ENCODE data around the gene BRD1.
A peak's percentile ranks its signal among the peaks of the same experiment; 100 is the strongest.

The BRD1 gene

DNA sequence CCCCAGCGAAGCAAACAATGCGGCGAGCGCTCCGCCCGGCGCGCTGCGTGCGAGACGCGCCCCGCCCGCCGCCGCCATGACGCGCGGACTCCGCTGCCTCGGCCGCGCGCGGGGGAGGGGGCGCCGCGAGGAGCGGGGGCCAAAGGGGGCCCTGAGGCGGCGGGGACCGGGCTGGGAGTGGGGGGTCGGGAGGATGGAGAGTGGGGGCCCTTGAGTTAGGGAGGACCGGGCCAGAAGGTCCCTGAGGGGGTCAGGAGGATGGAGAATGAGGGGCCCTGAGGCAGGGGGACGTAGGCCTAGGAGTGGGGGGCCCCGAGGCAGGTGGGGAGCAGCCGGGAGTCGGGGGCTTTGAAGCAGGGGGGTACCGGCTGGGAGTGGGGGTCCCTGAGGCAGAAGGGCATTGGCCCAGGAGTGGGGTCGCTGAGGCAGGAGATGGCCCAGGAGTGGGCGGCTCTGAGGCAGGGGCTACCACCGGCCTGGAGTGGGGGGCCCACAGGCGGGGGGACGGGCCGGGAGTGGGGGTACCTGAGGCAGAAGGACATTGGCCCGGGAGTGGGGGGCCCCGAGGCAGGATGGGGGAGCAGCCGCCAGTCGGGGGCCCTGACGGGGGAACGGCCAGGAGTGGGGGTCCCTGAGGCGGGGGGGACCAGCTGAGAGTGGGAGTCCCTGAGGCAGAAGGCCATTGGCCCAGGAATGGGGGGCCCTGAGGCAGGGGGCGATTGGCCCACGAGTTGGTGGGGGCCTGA is at the start of gene BRD1:
BRD1 (minus strand) TSS at position 21 of the 746 bp plus-strand sequence. CDS start 3,556 bp downstream, outside the sequence.
- DNase-seq (ENCODE audit: insufficient read length, low spot score) (peak; percentile 46), FAIRE-seq (no peak)

DNA sequence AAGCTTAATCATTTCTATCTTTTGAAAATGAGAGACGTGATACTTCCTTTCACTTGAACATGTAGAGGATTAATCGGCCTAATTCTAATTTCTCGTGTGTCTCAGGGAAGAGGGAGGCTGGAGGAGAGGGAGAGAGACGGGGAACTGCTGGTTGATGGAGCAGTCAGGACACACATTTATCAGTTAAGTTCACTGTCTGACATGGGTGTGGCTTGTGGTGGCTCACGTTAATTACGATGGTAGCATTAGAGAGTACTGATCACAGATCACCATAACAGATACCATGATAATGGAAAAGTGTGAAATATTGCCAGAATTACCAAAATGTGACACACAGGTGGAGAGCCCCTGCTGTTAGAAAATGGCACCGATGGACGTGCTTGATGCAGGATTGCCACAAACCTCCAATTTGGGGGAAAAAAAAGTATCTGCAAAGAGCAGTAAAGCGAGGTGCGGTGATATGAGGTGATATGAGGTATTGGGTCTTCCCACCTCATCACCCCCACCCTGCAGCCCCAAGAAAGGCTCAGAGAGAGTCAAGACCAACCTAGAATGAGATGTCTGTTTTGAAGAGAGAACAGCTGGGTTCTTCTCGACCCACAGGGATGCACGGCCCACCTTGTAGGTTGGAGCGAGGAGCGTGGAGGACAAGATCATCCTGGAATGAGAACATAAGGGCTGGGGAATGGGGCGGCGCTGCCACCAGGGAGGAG is 45.7 kb upstream of the BRD1 start:
- FAIRE-seq (no peak), DNase-seq (ENCODE audit: insufficient read length, low spot score) (no peak)

DNA sequence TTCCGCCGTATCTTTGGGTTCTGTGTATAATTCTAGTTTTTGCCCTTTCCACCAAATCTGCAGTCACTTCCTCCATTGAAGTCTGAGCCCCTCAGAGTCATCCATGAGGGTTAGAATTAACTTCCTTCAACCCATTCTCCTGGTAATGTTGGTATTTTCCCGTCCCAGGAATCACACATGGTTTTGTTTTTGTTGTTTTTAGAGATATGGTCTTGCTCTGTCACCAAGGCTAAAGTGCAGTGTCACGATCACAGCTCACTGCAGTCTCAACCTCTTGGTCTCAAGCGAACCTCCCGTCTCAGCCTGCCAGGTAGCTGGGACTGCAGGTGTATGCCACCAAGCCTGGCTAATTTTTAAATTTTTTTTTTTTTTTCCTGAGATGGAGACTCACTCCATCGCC is 44.7 kb upstream of the BRD1 start:
- DNase-seq (ENCODE audit: insufficient read length, low spot score) (no peak), FAIRE-seq (no peak)

DNA sequence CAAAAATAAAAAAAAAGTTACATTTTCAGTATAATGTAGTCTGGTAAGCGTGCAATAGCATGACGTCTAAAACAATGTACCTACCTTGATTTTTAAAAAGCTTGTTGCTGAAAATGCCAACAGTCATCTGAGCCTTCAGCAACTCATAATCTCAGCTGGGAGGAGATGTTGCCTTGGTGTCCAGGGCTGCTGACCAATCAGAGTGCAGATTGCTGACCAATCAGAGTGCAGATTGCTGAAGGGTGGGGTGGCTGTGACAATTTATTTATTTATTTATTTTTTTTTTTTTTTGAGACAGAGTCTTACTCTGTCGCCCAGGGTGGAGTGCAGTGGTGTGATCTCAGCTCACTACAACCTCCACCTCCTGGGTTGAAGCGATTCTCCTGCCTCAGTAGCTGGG is 43.8 kb upstream of the BRD1 start:
- FAIRE-seq: no peak
- DNase-seq (ENCODE audit: insufficient read length, low spot score): no peak

DNA sequence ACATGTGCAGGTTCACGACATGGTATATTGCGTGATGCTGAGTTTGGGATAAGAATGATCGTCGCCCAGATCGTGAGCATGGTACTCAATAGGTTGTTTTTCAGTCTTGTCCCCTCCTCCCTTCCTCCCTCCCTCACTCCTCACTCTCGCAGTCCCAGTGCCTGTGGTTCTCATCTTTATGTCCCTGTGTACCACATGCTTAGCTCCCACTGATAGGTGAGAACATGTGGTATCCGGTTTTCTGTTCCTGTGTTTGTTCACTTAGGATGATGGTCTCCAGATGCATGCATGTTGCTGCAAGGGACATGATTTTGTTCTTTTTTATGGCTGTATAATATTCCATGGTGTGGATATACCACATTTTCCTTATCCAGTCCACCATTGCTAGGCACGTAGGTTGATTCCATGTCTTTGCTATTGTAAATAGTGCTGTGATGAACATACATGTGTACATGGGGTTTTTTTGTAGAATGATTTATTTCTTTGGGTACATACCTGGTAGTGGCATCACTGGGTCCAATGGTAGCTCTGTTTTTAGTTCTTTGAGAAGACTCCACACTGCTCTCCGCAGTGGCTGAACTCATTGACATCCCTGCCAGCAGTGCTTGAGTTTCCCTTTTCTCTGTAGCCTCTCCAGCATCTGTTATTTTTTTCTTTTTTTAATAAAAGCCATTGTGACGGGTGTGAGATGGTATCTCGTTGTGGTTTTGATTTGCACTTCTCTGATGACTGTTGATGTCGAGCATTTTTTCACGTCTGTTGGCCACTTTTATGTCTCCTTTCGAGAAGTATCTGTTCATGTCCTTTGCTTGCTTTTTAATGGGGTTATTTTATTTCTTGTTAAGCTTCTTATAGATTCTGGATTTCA is 42.4 kb upstream of the BRD1 start:
- DNase-seq (ENCODE audit: insufficient read length, low spot score) (no peak), FAIRE-seq (no peak)

DNA sequence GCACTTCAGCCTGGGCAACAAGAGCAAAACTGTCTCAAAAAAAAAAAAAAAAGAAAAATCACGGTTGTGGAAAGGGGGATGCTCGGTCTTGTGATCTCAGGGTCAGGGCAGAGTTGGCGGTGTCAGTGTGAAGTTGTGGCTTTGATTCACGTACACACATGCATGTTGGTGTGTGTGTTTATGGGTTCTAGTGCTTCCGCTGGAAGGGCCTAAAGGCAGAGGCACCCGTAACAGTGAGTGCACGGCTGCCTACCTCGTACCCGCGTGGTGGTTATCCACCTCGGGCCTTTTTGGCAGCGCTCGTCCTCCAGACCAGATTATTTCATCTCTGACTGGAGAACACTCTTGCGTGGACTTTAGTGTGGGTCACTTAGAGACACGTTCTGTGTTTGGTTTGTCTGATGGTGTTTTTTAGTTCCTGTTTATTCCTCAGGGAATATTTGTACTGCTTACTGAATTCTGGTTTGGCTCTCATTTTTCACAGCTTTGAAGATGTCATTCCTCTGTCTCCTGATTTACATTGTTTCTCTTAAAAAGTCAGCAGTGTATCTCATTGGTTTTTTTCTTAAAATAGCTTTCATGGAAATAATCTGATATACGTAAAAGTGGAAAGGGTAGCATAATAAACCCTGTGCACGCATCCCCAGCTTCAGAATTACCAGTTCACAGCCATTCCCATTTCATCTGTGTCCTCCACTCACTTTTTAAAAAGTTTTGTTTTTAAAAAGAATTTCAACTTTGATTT is 41.6 kb upstream of the BRD1 start:
- FAIRE-seq: no peak
- DNase-seq (ENCODE audit: insufficient read length, low spot score): no peak

DNA sequence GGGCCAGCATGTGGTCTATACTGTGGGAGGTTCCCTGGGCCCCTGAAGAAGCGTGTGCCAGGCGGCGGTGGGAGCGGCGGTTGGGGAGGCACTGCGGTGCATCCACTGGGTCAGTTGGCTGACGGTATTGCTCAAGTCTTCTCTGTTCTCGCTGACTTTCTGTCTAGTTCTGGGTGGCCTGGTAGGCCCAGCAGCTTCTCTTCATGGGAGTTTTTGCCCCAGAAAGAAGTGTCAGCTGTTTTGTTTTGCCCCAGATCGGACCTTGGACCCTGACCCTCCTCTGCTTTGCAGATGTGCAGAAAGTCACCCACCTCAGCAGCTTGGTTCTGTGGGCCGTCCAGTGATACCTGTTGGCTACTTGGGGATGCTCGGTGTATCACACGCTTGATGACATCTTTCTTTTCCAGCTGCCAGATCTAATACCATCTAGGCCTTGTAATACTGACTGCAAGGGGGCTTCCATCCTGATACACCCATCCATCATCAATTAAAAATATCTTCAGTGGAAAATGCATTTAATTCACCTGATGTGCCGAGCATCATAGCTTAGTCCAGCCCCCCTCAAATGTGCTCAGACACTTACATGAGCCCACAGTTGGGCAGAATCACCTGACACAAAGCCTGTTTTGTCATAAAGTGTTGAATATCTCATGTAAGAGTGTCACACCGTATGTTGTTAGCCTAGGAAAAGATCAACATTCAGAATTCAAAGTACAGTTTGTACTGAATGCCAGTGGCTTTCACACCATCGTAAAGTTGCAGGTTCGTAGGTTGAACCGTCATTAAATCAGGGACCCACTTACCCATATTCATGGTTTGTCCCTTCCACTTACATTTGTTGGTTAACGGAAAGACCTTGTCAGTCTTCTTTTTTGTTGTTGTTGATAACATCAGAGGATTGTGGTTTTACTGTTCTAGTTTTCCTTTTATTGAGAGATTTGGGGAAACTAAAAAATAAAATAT is 39.9 kb upstream of the BRD1 start:
- DNase-seq (ENCODE audit: insufficient read length, low spot score): no peak
- FAIRE-seq: no peak

DNA sequence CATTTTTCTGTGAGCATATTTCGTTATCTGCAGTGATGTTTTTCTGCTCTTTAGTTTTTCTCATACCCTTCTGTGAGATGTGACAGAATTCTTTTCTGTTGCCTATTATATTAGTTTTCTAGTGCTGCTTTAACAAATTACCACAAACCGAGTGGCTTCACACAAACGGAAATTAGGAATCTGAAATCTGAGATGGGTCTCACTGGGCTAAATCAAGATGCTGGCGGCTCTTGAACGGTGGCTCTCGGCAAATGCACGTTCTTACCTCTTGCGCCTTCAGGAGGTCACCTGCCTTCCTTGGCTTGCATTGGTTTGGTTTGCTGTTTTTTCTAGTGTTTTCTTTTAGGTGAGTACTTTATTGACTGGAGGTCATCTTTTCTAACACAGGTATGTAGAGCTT is 39.0 kb upstream of the BRD1 start:
- DNase-seq (ENCODE audit: insufficient read length, low spot score): no peak
- FAIRE-seq: no peak

DNA sequence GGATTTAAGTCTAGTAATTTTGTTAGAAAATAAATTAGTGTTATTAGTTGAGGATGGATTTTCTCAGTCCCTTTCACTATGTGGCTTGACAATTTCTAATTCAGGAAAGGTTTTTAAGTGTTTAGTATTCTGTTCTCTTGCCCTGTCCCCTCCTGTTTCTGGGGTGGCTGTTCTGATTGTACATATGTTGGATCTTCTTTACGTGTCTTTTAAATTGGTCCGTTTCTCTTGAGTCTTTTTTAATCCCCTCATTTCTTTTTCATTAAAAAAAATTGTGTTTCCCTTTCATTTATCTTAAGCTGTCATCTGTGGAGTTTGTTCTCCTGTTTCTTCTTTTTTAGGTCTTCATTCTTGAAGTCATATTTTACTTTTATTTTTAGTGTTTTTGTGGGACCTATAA is 38.5 kb upstream of the BRD1 start:
- no peak for FAIRE-seq
- DNase-seq (ENCODE audit: insufficient read length, low spot score): no peak

DNA sequence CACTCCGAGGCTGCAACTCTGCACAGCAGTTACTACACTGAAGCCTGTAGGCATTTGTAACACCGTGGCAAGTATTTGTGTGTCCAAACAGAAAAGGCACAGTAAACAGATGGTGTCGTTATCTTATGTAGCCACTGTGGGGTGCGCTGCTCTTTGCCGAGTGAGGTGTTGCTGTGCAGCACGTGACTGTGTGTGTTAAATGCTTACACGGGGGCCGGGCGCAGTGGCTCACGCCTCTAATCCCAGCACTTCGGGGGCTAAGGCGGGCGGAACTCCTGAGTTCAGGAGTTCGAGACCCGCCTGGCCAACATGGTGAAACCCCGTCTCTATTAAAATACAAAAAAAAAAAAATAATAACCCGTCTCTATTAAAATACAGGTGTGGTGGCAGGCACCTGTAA is 37.5 kb upstream of the BRD1 start:
- FAIRE-seq (no peak), DNase-seq (ENCODE audit: insufficient read length, low spot score) (no peak)

DNA sequence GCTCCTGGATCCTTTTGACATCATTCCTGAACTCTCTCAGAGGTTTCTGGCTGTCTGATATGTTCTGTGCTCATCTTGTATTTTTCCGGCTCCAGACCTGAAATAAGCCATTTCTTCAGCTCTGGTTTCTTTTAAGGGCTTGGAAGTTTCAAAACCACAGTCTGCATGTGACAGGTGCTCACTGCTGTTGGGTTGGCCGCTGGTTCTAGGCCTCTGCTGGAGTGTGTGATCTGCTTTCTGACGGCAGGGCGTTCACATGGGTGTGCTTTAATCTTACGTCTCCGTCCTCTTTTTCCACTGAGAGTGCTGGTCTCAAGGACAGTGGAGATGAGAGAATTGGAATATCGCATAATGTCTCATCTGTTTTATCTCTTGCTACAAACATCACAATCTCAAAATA is 36.3 kb upstream of the BRD1 start:
- DNase-seq (ENCODE audit: insufficient read length, low spot score): no peak
- no peak for FAIRE-seq

DNA sequence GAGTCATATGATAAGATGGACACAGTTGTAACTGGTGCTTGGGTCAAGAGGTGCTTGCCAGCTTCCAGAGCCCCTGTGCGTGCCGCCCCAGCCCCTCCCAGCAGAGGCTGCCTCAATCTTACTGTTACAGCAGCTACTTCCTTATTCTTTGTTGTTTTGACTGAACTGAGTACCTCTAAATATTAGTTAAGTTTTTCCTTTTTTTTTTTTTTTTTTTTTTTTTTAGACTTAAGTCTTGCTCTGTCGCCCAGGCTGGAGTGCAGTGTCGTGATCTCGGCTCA is 34.8 kb upstream of the BRD1 start:
- FAIRE-seq: no peak
- DNase-seq (ENCODE audit: insufficient read length, low spot score): no peak

DNA sequence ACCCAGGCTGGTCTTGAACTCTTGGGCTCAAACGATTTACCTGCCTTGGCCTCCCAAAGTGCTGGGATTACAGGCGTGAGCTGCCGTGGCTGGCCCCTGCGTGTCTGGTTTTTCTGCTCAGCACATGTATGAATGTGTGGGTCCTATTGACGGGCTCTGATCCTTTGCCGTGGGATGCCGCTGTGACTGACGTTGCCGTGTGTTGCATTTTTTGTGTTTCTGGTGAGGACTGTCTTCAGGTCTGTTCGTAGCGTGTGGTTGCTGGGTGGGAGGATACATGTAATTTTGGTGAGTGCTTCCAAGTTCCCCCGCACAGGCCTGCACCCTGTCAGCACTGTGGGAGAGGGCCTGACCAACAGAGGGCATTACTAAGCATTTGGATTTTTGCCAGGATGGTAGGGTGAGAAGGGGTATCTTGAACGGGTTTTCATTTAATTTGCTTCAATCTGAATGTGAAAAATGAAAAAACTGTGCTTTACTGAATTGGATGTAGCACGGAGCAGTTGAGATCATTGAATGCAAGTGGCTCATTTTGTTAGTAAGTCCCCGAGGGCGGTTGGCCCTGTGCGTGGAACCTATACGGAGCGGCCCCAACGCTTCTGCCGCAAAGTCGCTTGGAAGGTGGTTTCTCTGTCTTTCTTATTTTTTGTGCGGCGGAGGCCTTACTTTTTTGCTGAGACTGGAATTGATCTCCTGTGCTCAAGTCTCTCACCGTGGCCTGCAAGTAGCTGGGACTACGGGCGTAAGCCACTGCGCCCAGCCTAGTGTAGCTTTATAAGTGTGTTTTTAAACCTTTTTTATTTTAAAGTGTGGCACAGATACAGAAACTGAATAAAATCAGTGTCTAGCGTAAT is 34.2 kb upstream of the BRD1 start:
- no peak for DNase-seq (ENCODE audit: insufficient read length, low spot score)
- no peak for FAIRE-seq

DNA sequence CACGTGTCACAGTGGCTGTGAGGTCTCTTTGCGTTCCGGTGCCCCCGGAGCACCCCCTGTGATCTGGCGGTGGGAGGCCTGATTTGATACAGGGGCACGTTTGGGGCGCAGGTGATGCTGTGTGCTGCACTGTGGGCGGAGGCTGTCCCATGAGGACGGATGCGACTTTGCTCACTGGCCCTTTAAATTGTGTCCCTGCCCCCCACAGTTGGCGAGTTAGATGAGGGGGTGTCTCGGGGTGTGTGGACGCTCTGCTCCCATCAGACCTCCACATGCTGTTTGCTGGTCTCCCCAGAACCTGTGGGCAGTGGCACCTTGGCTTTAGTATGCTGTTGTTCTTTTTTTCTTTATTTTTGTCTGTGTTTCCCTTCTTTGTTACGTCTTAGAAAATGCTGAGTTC is 31.2 kb upstream of the BRD1 start:
- no peak for FAIRE-seq
- no peak for DNase-seq (ENCODE audit: insufficient read length, low spot score)

DNA sequence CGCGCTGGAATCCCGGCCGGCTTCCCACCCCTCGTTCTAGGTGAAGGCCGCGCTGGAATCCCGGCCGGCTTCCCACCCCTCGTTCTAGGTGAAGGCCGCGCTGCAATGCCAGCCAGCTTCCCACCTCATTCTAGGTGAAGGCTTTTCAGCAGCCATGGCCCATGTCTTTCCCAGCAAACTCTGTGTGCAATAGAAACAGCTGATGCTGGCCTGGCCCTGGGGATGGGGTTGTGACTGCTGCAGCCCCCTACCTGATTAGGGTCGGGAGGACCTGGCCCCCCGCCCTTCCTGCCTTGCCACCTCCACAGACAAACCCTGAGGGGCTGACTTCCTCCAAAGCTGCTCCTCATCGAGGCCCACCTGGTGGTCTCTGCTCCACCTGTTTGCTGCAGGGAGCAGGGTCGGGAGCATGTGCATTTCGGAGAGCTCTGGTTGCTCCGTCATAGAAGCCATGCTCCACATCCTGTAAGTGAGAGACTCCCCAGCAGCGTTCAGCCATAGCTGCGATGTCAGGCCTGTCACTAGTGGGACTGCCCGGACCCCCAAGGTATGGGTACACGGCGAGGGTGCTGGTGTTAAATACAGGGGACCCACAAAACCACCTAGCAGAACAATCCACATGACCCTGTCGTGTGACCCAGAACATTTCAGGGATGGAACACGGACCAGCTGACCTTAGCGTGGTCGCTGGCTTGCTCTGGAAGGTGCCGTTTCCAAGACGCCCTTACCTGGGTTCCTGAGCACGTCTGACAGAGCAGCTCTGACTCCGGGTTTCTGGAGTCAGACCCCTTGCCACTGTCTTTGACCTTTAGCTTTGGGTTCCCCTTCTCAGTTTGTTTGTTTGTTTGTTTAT is 29.3 kb upstream of the BRD1 start:
- FAIRE-seq (no peak), DNase-seq (ENCODE audit: insufficient read length, low spot score) (no peak)

DNA sequence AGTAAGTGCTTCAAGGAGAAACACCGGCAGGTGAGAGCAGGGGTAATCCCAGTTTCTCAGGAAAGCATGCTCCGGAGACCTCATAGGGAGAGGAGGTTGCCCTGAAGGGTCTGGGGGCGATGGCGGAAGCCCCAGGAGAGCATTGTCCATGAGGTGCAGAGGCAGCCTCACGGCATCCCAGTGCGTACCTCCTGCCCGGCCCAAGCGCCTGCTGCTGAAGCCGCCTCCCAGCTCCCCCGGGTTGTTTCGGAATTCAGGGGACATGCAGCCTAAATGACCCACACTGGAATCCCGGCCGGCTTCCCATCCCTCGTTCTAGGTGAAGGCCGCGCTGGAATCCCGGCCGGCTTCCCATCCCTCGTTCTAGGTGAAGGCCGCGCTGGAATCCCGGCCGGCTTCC is 28.7 kb upstream of the BRD1 start:
- no peak for FAIRE-seq
- no peak for DNase-seq (ENCODE audit: insufficient read length, low spot score)

DNA sequence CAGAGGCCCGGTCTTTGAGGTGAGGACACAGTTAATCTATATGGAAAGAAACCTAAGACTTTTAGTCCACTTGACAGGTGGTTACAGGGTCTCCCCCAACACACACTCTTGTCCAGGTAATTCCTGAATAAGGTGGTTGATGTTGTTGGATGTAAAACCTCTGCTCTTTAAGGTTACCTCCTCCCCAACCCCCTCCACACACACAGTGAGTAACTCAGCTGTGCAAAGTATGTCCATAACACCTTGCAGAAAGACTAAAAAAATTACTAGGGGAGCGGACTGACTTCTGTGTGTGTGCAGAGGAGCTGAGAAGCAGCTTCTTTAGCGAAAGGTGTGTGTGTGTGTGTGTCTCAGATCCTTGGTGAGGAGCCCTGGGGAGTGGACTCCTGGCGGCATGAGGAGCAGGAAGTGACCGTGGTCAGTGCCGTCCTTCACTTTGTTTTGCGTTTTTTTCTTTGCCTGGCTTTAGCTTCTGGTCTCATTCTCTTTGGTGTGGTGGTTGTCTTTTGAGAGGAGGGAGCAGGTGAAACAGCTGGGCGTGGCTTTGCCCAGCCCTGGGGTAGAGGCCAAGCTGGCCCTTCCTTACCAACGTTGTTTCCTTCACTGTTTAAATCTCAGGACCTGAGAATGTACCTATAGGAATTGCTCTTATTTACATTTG is 27.7 kb upstream of the BRD1 start:
- no peak for DNase-seq (ENCODE audit: insufficient read length, low spot score)
- FAIRE-seq: no peak
